ENCODE results near the gene CLTC.

CLTC gene

DNA sequence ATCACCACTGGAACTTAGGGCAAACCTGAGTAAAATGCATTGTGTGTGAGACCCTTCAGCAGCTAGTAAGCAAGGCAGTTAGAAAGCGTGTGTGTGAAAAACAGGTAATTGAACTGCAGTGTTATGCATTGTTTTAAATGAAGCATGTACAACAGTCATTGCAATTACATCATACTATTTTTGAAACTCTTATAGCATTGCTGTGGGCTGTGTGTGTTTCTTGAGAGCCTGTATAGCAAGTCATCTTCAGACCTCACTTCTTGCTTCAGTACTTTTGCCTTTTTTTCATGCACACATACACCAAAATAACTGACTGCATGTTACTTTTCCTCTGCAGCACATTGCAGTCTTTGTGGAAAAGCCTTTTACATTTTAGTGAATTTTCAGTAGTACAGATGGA lies 68.3 kb downstream of the CLTC start:
- no peak for DNase-seq

DNA sequence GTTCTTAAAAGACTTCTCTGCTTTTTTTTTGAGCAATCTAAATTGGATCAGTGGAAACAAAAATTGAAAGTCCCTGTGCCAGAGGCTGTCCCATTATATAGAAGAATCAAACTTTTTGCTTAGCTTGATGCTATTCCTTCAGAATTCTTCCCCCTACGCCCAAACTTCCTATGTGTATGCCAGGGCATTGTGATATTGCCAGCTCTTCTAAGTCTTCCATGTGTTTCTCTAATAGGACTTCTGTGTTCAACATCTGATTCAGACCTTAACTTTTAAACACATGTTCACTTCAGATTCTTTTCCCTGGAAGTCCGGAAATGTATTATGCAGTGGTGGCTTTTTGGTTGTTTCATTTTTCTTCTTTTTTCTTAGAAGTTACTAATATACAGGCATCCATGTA lies 68.8 kb downstream of the CLTC start:
- no peak for DNase-seq

DNA sequence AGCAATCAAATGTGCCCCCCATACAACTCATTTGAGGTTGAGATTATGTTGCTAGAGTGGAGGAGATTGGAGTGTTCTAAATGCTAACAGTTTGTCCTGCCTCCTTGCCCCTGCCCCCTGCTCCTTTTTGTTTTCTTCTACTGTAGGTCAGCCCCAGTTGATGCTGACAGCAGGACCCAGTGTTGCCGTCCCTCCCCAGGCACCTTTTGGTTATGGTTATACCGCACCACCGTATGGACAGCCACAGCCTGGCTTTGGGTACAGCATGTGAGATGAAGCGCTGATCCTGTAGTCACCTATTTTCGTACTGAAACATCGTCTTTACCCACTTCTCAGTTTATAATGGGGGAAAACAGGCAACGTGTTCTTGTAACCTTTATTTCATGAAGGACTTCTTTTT lies 73.9 kb downstream of the CLTC start:
- DNase-seq: no peak

DNA sequence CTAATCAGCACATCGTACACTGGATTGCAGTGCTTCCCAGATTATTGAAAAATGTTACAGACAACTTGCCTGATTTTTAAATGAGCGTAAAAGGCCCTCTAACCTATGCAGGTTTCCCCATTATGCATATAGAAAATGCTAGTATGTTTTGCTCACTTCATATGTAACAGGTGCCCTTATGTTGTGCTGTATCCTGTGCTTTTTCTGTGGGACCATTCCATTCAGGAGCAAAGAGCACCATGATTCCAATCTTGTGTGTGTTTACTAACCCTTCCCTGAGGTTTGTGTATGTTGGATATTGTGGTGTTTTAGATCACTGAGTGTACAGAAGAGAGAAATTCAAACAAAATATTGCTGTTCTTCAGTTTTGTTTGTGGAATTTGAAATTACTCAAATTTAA lies 74.6 kb downstream of the CLTC start:
- DNase-seq: no peak

DNA sequence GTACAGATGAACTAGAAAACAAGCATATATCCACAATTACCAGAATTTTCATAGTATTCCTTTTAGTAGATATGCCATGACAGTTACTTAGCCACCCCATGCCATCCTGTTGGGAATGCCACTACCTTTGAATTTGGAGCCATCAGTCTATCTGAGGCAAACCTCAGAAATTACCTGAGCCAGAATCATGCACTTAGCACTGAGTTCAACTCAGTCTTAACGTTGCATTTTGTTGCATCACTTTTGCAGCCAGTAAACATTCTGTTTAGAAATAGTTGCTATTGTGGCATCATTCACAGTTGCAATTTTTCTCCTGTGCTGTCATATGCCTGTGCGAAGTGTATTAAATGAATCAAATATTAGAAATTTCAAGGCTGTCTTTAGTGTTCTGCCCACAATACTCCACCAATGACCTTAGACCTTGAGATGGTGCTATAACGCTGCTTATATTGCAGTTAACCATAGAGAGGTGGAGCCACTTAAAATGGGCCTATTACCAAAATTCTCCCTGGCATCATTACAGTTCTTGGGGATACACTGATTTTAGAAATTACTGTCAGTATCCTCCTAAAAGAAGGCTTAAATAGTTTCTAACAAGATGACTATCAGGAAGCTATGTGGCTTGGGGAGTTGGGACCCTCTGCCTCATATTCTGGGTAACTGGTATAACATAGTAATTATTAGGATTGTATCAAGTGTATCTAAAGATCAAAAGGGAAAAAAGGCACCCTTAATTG lies 76.4 kb downstream of the CLTC start:
- DNase-seq: no peak

- DNase-seq: no peak
Measured at GRCh38 chr17:59696682-59697277, 77.1 kb downstream of the CLTC start.

DNA sequence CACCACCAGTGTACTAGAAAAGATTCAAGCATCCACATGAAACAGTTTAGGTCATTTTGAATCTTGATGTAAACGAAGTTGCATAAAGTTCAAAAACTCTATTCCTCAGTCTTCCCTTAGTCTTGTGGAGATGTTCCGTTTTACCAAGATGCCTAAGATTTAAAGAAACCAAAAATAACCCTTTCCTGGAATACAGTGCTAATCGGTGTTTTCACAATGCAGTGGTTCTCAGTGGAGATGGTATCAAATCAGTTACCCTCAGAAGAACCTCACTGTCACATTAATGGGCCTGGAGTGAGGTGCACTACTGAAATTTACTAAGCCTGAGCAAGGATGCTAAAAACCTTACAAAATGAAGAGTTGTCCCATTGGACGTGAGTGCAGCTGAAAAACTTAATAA lies 78.4 kb downstream of the CLTC start:
- DNase-seq: no peak

DNA sequence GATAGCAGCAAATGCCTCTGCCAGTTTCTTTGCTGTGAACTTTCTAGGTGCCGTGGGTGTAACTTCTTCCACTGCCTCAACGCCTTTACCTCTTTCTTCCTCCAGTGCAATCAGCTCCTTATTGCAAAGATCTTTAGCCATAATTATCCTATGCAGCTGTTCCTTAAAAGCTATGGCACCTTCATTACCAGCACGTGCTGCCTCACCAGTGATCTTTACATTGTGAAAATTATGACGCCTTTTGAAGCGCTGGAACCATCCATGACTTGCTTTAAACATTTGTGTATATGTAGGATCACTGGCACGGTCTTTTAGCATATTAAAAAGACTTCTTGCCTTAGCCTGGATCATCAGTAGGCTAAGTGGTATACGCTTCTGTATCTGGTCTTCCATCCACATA lies 79.5 kb downstream of the CLTC start:
- no peak for DNase-seq

DNA sequence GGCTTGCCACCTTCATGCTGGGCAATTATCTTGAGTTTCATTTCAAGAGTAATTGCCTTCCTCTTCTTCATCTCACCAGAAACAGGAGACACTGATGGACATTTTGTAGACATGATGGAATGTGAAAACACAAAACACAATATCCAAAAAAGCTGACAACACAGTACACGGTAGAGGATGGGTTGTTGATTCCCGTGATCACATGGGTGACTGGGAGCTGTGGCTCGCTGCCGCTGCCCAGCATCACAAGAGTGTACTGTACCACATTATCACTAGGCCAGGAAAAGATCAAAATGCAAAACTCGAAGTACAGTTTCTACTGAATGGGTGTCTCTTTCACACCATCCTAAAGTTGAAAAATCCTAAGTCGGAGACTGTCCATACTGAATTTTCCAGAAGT lies 80.1 kb downstream of the CLTC start:
- no peak for DNase-seq

- DNase-seq: no peak
Measured at GRCh38 chr17:59702304-59702703, 82.6 kb downstream of the CLTC start.

DNA sequence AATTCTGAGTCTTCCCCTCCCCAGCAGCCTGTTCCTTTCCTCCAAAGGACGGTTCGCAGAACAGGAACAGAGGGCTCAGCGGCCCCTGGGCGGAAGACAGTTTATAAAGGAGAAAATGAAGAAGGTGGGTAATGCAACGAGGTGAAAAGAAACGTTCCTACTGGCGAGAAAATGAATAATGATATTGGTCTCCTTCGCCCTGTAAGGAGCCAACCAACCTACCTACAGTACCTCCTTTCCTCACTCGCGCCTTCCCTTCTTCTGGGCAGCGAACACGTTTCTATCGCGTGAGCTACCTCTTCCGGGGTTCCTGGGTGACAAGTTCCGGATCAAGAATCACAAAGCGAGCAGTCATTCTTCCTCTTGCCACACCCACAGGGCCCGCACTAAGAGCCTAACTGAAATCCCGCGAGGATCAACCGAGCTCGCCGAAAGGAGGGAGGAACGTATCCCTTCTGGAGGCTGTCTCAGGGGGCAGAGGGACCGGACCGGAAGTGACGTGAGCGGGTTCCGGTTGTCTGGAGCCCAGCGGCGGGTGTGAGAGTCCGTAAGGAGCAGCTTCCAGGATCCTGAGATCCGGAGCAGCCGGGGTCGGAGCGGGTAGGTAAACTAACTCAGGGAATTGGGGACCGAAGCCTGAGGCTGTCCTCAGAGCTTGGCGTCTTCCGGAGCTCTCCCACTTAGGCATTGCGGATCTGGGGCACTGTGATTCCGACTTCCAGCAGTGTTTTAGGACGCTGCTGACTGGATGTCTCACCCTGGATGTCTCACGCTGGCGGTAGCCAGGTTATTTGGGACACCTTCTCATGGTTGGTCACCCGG lies 87.7 kb downstream of the CLTC start, which contains the start of the genes PTRH2 and VMP1:
Gene PTRH2, minus strand, starts transcription at position 282 of the 822 bp plus-strand sequence. CDS start 9,452 bp downstream, outside the sequence.
Gene VMP1, plus strand, starts transcription at position 506 of the 822 bp plus-strand sequence. CDS start 23,793 bp downstream, outside the sequence.
- peak; percentile 99 for DNase-seq

DNA sequence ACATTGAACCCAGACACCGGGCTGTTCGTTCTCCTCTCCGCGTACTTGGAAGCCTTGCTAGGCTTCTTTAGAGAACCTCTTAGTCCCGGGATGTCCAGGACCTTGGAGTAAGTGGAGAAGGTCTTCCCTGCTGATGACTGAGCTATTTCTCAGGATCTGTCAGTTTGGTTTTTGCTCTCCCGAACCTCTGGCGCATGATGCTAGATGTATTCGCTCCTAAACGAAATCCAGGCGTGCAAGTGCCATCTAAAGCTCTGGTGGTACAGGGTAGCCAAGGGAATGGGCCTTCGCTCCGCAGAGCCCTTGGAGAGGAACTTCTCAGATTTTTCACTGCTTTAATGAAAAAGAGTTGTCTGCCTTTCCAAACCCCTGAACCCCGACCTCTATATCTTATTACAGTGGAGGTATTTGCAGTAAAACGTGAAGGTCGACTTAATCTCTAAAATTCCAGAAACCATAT lies 88.3 kb downstream of the CLTC start:
- DNase-seq: no peak

DNA sequence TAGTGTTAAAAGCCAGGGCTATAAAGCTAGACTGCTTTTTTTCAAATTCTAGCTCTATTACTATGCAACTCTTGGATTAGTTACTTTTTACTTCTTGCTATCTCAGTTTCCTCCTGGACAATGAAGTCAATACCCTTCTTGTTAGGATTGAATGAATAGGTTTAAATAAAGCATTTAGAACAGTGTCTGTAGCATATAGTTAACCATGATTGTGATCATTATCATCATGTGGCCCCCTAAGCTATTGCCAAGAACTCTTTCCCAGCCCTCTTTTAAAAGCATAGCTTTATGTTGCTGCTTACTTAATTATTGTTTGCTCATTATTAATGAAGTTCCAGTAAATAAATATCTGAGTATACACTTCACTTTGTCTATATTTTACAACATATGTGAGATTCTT lies 92.2 kb downstream of the CLTC start:
- DNase-seq: no peak

- no peak for DNase-seq
Measured at GRCh38 chr17:59712862-59713261, 93.2 kb downstream of the CLTC start.

DNA sequence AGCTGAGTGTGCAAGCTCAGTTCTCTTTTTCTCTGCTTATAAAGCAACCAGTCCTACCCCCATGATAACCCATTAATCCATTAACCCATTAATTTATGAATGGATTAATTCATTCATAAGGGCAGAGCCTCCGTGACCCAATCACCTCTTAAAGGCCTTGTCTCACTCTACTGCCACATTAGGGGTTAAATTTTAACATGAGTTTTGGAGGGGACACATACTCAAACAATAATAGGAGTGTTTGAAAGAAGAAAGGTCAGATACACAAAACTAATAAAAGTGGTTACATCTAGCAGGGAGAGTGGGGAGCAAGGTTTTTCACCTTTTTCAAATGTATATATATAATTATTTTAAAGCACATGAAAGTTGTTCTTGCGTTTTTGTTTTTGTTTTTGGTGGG lies 94.6 kb downstream of the CLTC start:
- no peak for DNase-seq

- DNase-seq: no peak
Measured at GRCh38 chr17:59716427-59716826, 96.7 kb downstream of the CLTC start.

DNA sequence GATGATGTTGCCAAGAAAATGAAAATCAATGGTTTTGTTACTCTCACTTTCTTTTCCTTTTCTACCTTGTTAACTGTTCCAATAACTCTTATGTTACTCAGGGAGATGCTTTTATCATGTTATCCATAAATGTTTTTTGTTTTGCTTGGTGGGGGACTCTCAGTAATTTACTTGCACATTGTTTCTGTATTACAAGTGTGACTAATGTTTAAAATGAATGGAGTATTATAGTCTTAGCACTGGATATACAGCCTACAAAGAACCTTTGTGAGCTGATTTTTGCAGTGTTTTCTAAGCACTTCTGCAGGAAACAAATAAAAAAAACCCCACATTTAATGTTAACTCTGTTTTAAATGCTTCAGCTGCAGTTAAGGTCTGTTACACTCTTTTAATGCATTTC lies 99.8 kb downstream of the CLTC start:
- no peak for DNase-seq

DNA sequence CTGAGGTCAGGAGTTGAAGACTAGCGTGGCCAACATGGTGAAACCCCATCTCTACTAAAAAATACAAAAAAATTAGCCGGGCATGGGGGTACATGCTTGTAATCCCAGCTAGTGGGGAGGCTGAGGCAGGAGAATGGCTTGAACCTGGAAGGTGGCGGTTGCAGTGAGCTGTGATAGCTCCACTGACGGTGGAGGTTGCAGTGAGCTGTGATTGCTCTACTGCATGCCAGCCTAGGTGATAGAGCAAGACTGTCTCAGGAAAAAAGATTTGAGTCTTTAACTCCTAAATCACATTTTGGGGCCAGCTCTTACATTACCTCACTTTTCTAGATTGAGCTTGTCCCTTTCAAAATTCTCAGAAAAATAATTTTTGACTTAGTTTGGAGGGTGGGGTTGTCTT lies 102.9 kb downstream of the CLTC start:
- no peak for DNase-seq

DNA sequence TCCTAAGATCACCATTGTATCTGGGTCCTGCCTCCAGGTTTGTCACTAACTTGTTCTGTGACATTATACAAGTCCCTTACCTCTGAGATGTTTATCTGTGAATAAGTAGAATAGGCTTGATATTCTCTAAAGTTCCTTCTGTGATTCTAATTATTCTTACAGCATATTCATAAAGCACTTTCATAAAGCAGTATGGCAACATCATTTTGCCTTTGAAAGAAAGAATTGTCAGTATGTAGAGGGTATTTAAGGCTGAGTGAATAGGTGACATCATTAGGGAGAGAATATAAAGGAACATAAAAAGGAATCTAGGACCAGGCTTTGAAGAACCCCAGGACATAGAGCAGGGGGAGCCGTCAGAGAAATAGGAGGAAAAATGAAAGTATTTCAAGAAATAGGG lies 103.3 kb downstream of the CLTC start:
- DNase-seq: no peak

DNA sequence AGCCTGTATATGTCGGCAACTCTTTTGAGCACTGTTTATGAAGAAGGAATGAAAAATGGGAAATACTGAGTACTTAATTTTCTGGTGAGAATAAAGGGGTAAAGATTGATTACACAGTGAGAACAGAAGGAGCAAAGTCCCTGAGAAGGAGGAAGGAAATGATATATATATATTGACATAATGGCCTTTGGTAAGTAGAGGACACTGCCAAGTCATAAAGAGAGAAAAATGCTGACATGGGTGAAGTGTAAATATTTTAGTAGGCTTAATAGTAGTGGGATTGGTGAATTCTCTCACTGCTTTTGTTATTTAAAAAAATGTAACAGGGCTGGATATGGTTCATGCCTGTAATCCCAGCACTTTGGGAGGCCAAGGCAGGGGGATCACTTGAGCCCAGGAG lies 103.9 kb downstream of the CLTC start:
- DNase-seq: no peak

GRCh38 chr17:59725691-59726090 lies 106.0 kb downstream of the CLTC start:
- DNase-seq: no peak

DNA sequence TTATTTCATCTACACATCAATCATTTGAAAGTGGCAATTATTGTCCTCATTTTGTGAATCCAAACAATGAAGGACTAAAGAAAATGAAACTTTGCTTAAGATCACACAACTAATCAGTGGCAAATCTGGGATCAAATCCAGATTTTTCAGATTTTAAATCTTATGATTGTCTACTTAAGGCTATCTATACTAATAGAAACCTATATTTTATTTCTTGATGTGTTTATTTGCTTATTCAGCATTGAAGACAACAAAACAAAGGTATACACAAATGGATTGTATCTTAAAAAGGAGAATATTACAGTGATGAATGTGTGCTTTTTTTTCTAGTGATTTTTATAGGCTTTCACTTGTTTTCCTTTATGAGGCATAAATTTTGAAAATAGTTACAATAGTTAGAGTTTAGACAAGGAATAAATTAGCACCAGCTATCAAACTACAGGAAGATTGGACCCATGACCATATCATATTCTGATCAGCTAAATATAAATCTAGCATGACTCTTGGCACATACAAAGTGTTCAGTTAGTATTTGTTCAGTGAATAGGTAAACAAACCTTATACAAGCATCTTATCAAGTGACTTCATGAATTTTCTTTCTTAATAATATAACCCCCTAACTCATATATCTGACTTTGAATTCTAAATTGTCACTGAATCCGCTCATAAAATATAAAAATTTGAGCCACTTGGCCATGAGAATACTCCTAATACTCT lies 108.3 kb downstream of the CLTC start:
- DNase-seq: no peak

GRCh38 chr17:59730268-59730834 lies 110.7 kb downstream of the CLTC start:
- no peak for DNase-seq
